HG03442 (cell line): ENCODE measurements around the gene PJVK.
"Not testable (repeated sequence)": the region's sequence is repeated elsewhere in the genome, so short reads cannot be mapped to it uniquely, and the experiment has no call there.

Experiments used
- ATAC-seq: cut with Tn5 transposase; IDR thresholded peaks from one replicate; pipeline ENCODE4 v1.9.1; 2021; ENCODE audit warnings: mild to moderate bottlenecking, moderate library complexity; ENCODE audit not compliant: unreplicated experiment

PJVK gene

GRCh38 chr2:178429336-178429735 is 21.8 kb upstream of the PJVK start:
- ATAC-seq = no peak

GRCh38 chr2:178436662-178437061 is 14.5 kb upstream of the PJVK start:
- ATAC-seq = no peak

GRCh38 chr2:178441426-178441825 is 9.8 kb upstream of the PJVK start:
- ATAC-seq = no peak

GRCh38 chr2:178448968-178449661 is 2.1 kb upstream of the PJVK start:
- no peak for ATAC-seq

- no peak for ATAC-seq
These were observed 1.3 kb upstream of the PJVK start for GRCh38 chr2:178449700-178450523.

- ATAC-seq = peak; percentile 40
These were observed 729 bp upstream of the PJVK start for GRCh38 chr2:178450524-178450773.

- ATAC-seq = no peak
These were observed 1.2 kb downstream of the PJVK start for GRCh38 chr2:178452334-178452733.

GRCh38 chr2:178452870-178453269 is 1.7 kb downstream of the PJVK start:
- ATAC-seq = no peak

GRCh38 chr2:178455947-178456346 is 4.8 kb downstream of the PJVK start:
- ATAC-seq = no peak

GRCh38 chr2:178457390-178457886 is 6.3 kb downstream of the PJVK start:
- no peak for ATAC-seq

GRCh38 chr2:178469219-178469849 is 18.2 kb downstream of the PJVK start:
- no peak for ATAC-seq

- not testable (repeated sequence) for ATAC-seq
These were observed 20.1 kb downstream of the PJVK start for GRCh38 chr2:178471313-178471712.

- no peak for ATAC-seq
These were observed 22.2 kb downstream of the PJVK start for GRCh38 chr2:178473373-178473772.

- no peak for ATAC-seq
These were observed 22.8 kb downstream of the PJVK start for GRCh38 chr2:178473931-178474330.

- ATAC-seq = no peak
These were observed 23.4 kb downstream of the PJVK start for GRCh38 chr2:178474560-178474959.

GRCh38 chr2:178476477-178476876 is 25.3 kb downstream of the PJVK start:
- ATAC-seq = no peak

- no peak for ATAC-seq
These were observed 26.4 kb downstream of the PJVK start for GRCh38 chr2:178477443-178478129.

GRCh38 chr2:178478130-178478438 is 26.9 kb downstream of the PJVK start:
- no peak for ATAC-seq

GRCh38 chr2:178478439-178479274 is 27.5 kb downstream of the PJVK start, which contains the start of gene FKBP7:
FKBP7 (minus strand) TSS chr2:178478600; CDS start chr2:178478499, 101 bp downstream.
- peak; percentile 34 for ATAC-seq

- no peak for ATAC-seq
These were observed 28.1 kb downstream of the PJVK start for GRCh38 chr2:178479275-178479616.
